Activated CD8-positive, alpha-beta memory T cell treated with anti-CD3 and anti-CD28 coated beads for 36 hours (primary cell): ENCODE measurements around the gene RNU7-1. TPM values are rescaled to one million over a fixed set of nuclear protein-coding genes. Genes with fewer than 3 reads are reported as not detected.

Experiments used
- CTCF ChIA-PET: fragments of 350-600 bp; sonication (Branson Sonifier 250); formaldehyde crosslinking; loops from one replicate; lab custom pipeline; 2021; ENCODE audit warnings: antibody characterized with exemption; lab: Charles Lee
- POLR2A ChIA-PET: fragments of 350-600 bp; sonication (Branson Sonifier 250); formaldehyde crosslinking; loops from one replicate; lab custom pipeline; 2021; ENCODE audit warnings: antibody characterized with exemption; lab: Charles Lee
- total RNA-seq, 2 experiments: library from RNA; stranded (reverse); gene quantifications; one replicate each; pipeline ENCODE4 v1.2.3, GENCODE V29; 2021

RNU7-1 gene
- total RNA-seq, 2 experiments from 2014 or later = not detected

GRCh38 chr12:6914947-6915788 is 28.4 kb upstream of the RNU7-1 start:
- ChIA-PET POLR2A (interaction anchor here (1.0 to 1.3 kb wide), 4 partner anchors 10 to 31 kb away, joined by 3 to 8 read pairs (median 4); no protein-coding TSS in a partner anchor), CTCF (interaction anchor here (0.6 to 2.6 kb wide), 7 partner anchors 9 to 28 kb away, joined by 3 to 10 read pairs (median 3); partner anchors contain the start of genes C12orf57 and RNU7-1)

GRCh38 chr12:6915789-6916285 is 27.8 kb upstream of the RNU7-1 start:
- CTCF ChIA-PET = interaction anchor here (0.6 to 2.6 kb wide), 4 partner anchors 9 to 22 kb away, joined by 3 to 8 read pairs (median 4); no protein-coding TSS in a partner anchor
- POLR2A ChIA-PET = no interaction called here

GRCh38 chr12:6916426-6917200 is 27.0 kb upstream of the RNU7-1 start:
- CTCF ChIA-PET = interaction anchor here (1.0 to 2.6 kb wide), 4 partner anchors 8 to 25 kb away, joined by 3 to 8 read pairs (median 4); no protein-coding TSS in a partner anchor
- POLR2A ChIA-PET = no interaction called here

- POLR2A ChIA-PET = interaction anchor here (0.6 to 1.4 kb wide), 2 partner anchors 20 to 295 kb away, joined by 4 to 15 read pairs; no protein-coding TSS in a partner anchor
- CTCF ChIA-PET = interaction anchor here (1.7 kb wide), 1 partner anchor 7 kb away, joined by 5 read pairs; no protein-coding TSS in a partner anchor
These were observed 26.0 kb upstream of the RNU7-1 start for GRCh38 chr12:6917491-6918231.

- CTCF ChIA-PET = interaction anchor here (0.6 to 1.3 kb wide), 3 partner anchors 28 to 549 kb away, joined by 3 to 4 read pairs (median 3); no protein-coding TSS in a partner anchor
- POLR2A ChIA-PET = no interaction called here
These were observed 24.0 kb upstream of the RNU7-1 start for GRCh38 chr12:6919588-6919987.

GRCh38 chr12:6921539-6921938 is 22.1 kb upstream of the RNU7-1 start:
- ChIA-PET CTCF (interaction anchor here (0.6 to 1.0 kb wide), 3 partner anchors 11 to 59 kb away, joined by 3 read pairs; partner anchors contain the start of genes C12orf57 and RNU7-1), POLR2A (no interaction called here)

- CTCF ChIA-PET = interaction anchor here (0.6 to 1.0 kb wide), 3 partner anchors 10 to 58 kb away, joined by 3 read pairs; partner anchors contain the start of genes C12orf57 and RNU7-1
- POLR2A ChIA-PET = no interaction called here
These were observed 21.3 kb upstream of the RNU7-1 start for GRCh38 chr12:6921996-6922946.

- CTCF ChIA-PET = interaction anchor here (0.7 to 3.7 kb wide), 8 partner anchors 9 to 52 kb away, joined by 4 to 51 read pairs (median 8); partner anchors contain the start of genes C12orf57, ENO2 and RNU7-1
These were observed 20.4 kb upstream of the RNU7-1 start for GRCh38 chr12:6923003-6923732.

GRCh38 chr12:6923851-6924250 is 19.8 kb upstream of the RNU7-1 start:
- ChIA-PET CTCF (interaction anchor here (0.7 to 3.7 kb wide), 13 partner anchors 9 to 69 kb away, joined by 3 to 51 read pairs (median 4); partner anchors contain the start of genes C12orf57, ENO2 and RNU7-1), POLR2A (interaction anchor here (0.6 kb wide), 1 partner anchor 20 kb away, joined by 3 read pairs; the partner anchor contains the start of gene C12orf57)

More at GRCh38 chr12:6923003-6923732, 20.4 kb upstream of the RNU7-1 start:
- POLR2A ChIA-PET = no interaction called here

GRCh38 chr12:6925239-6925539 is 18.4 kb upstream of the RNU7-1 start:
- POLR2A ChIA-PET = interaction anchor here (0.6 to 5.4 kb wide), 6 partner anchors 11 to 52 kb away, joined by 4 to 32 read pairs (median 8); partner anchors contain the start of genes C12orf57, ENO2, RNU7-1 and SPSB2
- CTCF ChIA-PET = interaction anchor here (0.9 to 3.7 kb wide), 12 partner anchors 9 to 186 kb away, joined by 3 to 51 read pairs (median 4); partner anchors contain the start of genes C12orf57, RNU7-1 and SPSB2

GRCh38 chr12:6925540-6926279 is 17.9 kb upstream of the RNU7-1 start:
- CTCF ChIA-PET = interaction anchor here (0.7 to 3.7 kb wide), 10 partner anchors 9 to 186 kb away, joined by 3 to 51 read pairs (median 4); partner anchors contain the start of gene SPSB2
- POLR2A ChIA-PET = interaction anchor here (0.6 to 5.4 kb wide), 6 partner anchors 11 to 53 kb away, joined by 4 to 32 read pairs (median 8); partner anchors contain the start of genes C12orf57, ENO2, RNU7-1 and SPSB2

- ChIA-PET POLR2A (interaction anchor here (0.6 to 5.4 kb wide), 8 partner anchors 10 to 109 kb away, joined by 3 to 32 read pairs (median 5); partner anchors contain the start of genes C12orf57, ENO2, RNU7-1 and SPSB2), CTCF (interaction anchor here (1.1 kb wide), 1 partner anchor 20 kb away, joined by 3 read pairs; no protein-coding TSS in a partner anchor)
These were observed 16.1 kb upstream of the RNU7-1 start, which contains the start of gene ATN1 for GRCh38 chr12:6927379-6928021. ATN1 (plus strand) TSS chr12:6927959; CDS start chr12:6934002, 6,043 bp downstream.

- ChIA-PET CTCF (interaction anchor here (0.6 to 1.5 kb wide), 5 partner anchors 9 to 36 kb away, joined by 3 to 4 read pairs (median 3); partner anchors contain the start of genes C12orf57 and RNU7-1), POLR2A (interaction anchor here (0.6 to 5.4 kb wide), 3 partner anchors 9 to 180 kb away, joined by 4 to 32 read pairs (median 4); partner anchors contain the start of gene SPSB2)
These were observed 15.5 kb upstream of the RNU7-1 start for GRCh38 chr12:6928022-6928702.
